IgD-negative memory B cell (primary cell): ENCODE results near the gene TNFSF11. TPM values are rescaled to one million over a fixed set of nuclear protein-coding genes. Genes with fewer than 3 reads are reported as not detected.

Experiments used
- H3K27ac Mint-ChIP-seq, 3 donors: one replicate each; pipeline ENCODE4 v1.8.0; 2020 to 2022; ENCODE audit warnings: mild to moderate bottlenecking in 3 of 3, mixed read lengths in 3 of 3, moderate library complexity in 1 of 3
- H3K27me3 Mint-ChIP-seq: one replicate; pipeline ENCODE4 v1.8.0; 2021; ENCODE audit warnings: mixed read lengths
- H3K36me3 Mint-ChIP-seq: one replicate; pipeline ENCODE4 v1.8.0; 2020; ENCODE audit warnings: mild to moderate bottlenecking, mixed read lengths
- H3K4me1 Mint-ChIP-seq, 3 donors: one replicate each; pipeline ENCODE4 v1.8.0; 2020 to 2022; ENCODE audit warnings: mixed read lengths in 3 of 3, mild to moderate bottlenecking in 1 of 3
- H3K4me3 Mint-ChIP-seq, 4 donors: one replicate each; pipeline ENCODE4 v1.8.0; 2020 to 2022; ENCODE audit warnings: mild to moderate bottlenecking in 4 of 4, mixed read lengths in 4 of 4, moderate library complexity in 3 of 4
- H3K9me3 Mint-ChIP-seq, 3 donors: one replicate each; pipeline ENCODE4 v1.8.0; 2020 to 2021; ENCODE audit warnings: mixed read lengths in 3 of 3, mild to moderate bottlenecking in 1 of 3
- polyA plus RNA-seq: library from polyadenylated mRNA; unstranded; fragments of 300-500 nt; fragmentation: Illumina TruSeq; gene quantifications from one replicate; pipeline ENCODE4 v1.2.3, GENCODE V29; 2021

TNFSF11 gene
- polyA plus RNA-seq, 1 donor from 2014 or later, result not detected

GRCh38 chr13:42611086-42611779, 37.3 kb downstream of the TNFSF11 start:
- Mint-ChIP-seq H3K27me3 (no peaks in the 10 kb centered on the region), H3K4me3 (no peak overlapping the region), H3K36me3 (no peaks in the 10 kb centered on the region), H3K9me3 (peaks cover 0 to 1% (median 0%) of the 10 kb centered on the region in 3 donors), H3K27ac (no peak overlapping the region), H3K4me1 (peaks cover 0 to 3% (median 0%) of the 10 kb centered on the region in 3 donors)

GRCh38 chr13:42612021-42612765, 38.2 kb downstream of the TNFSF11 start:
- Mint-ChIP-seq H3K4me1 (peaks cover 0 to 3% (median 0%) of the 10 kb centered on the region in 3 donors), H3K36me3 (no peaks in the 10 kb centered on the region), H3K27ac (no peak overlapping the region), H3K9me3 (peaks cover 0 to 1% (median 0%) of the 10 kb centered on the region in 3 donors), H3K4me3 (no peak overlapping the region), H3K27me3 (no peaks in the 10 kb centered on the region)

- Mint-ChIP-seq H3K4me3 (no peak overlapping the region), H3K27me3 (no peaks in the 10 kb centered on the region), H3K4me1 (peaks cover 0 to 3% (median 0%) of the 10 kb centered on the region in 3 donors), H3K9me3 (peaks cover 0 to 1% (median 0%) of the 10 kb centered on the region in 3 donors), H3K36me3 (no peaks in the 10 kb centered on the region), H3K27ac (no peak overlapping the region)
Measured at GRCh38 chr13:42614436-42615035, 40.6 kb downstream of the TNFSF11 start.

- Mint-ChIP-seq H3K9me3 (no peaks in the 10 kb centered on the region), H3K36me3 (no peaks in the 10 kb centered on the region), H3K4me3 (no peak overlapping the region), H3K27me3 (no peaks in the 10 kb centered on the region), H3K27ac (no peak overlapping the region), H3K4me1 (peaks cover 0 to 3% (median 0%) of the 10 kb centered on the region in 3 donors)
Measured at GRCh38 chr13:42615691-42616090, 41.7 kb downstream of the TNFSF11 start.

GRCh38 chr13:42617221-42617620, 43.3 kb downstream of the TNFSF11 start:
- H3K4me3 Mint-ChIP-seq, result no peak overlapping the region

GRCh38 chr13:42623916-42624315, 50.0 kb downstream of the TNFSF11 start:
- H3K27me3 Mint-ChIP-seq, result no peaks in the 10 kb centered on the region
- peaks cover 4% of the 10 kb centered on the region for H3K36me3 Mint-ChIP-seq
- H3K4me3 Mint-ChIP-seq, result no peak overlapping the region
- H3K9me3 Mint-ChIP-seq, result peaks cover 0 to 2% (median 0%) of the 10 kb centered on the region in 3 donors
- H3K4me1 Mint-ChIP-seq, result no peaks in the 10 kb centered on the region
- no peak overlapping the region for H3K27ac Mint-ChIP-seq

More at GRCh38 chr13:42617221-42617620, 43.3 kb downstream of the TNFSF11 start:
- H3K36me3 Mint-ChIP-seq, result no peaks in the 10 kb centered on the region
- H3K27me3 Mint-ChIP-seq, result no peaks in the 10 kb centered on the region
- peaks cover 0 to 3% (median 0%) of the 10 kb centered on the region in 3 donors for H3K4me1 Mint-ChIP-seq
- no peak overlapping the region for H3K27ac Mint-ChIP-seq
- peaks cover 0 to 2% (median 0%) of the 10 kb centered on the region in 3 donors for H3K9me3 Mint-ChIP-seq

GRCh38 chr13:42625611-42626010, 51.7 kb downstream of the TNFSF11 start:
- peaks cover 4% of the 10 kb centered on the region for H3K36me3 Mint-ChIP-seq
- H3K9me3 Mint-ChIP-seq, result peaks cover 0 to 2% (median 0%) of the 10 kb centered on the region in 3 donors
- peak overlapping the region in 1 of 3 donors; percentile 32 for H3K27ac Mint-ChIP-seq
- H3K27me3 Mint-ChIP-seq, result no peaks in the 10 kb centered on the region
- no peak overlapping the region for H3K4me3 Mint-ChIP-seq
- no peaks in the 10 kb centered on the region for H3K4me1 Mint-ChIP-seq

- no peak overlapping the region for H3K27ac Mint-ChIP-seq
- H3K27me3 Mint-ChIP-seq, result no peaks in the 10 kb centered on the region
- H3K36me3 Mint-ChIP-seq, result peaks cover 4% of the 10 kb centered on the region
- no peak overlapping the region for H3K4me3 Mint-ChIP-seq
- H3K4me1 Mint-ChIP-seq, result no peaks in the 10 kb centered on the region
- peaks cover 0 to 2% (median 0%) of the 10 kb centered on the region in 3 donors for H3K9me3 Mint-ChIP-seq
Measured at GRCh38 chr13:42626176-42626860, 52.4 kb downstream of the TNFSF11 start.

GRCh38 chr13:42628666-42629065, 54.7 kb downstream of the TNFSF11 start:
- H3K36me3 Mint-ChIP-seq, result peaks cover 4% of the 10 kb centered on the region
- no peaks in the 10 kb centered on the region for H3K4me1 Mint-ChIP-seq
- no peak overlapping the region for H3K4me3 Mint-ChIP-seq
- H3K27ac Mint-ChIP-seq, result no peak overlapping the region
- no peaks in the 10 kb centered on the region for H3K9me3 Mint-ChIP-seq
- H3K27me3 Mint-ChIP-seq, result no peaks in the 10 kb centered on the region

- H3K36me3 Mint-ChIP-seq, result peaks cover 2% of the 10 kb centered on the region
- H3K4me1 Mint-ChIP-seq, result no peaks in the 10 kb centered on the region
- H3K27me3 Mint-ChIP-seq, result peaks cover 2% of the 10 kb centered on the region
- no peaks in the 10 kb centered on the region for H3K9me3 Mint-ChIP-seq
- no peak overlapping the region for H3K27ac Mint-ChIP-seq
- H3K4me3 Mint-ChIP-seq, result no peak overlapping the region
Measured at GRCh38 chr13:42631181-42631580, 57.2 kb downstream of the TNFSF11 start.

- Mint-ChIP-seq H3K9me3 (no peaks in the 10 kb centered on the region), H3K36me3 (peaks cover 3% of the 10 kb centered on the region), H3K27ac (no peak overlapping the region), H3K4me1 (no peaks in the 10 kb centered on the region), H3K4me3 (no peak overlapping the region), H3K27me3 (peaks cover 3% of the 10 kb centered on the region)
Measured at GRCh38 chr13:42633495-42633894, 59.5 kb downstream of the TNFSF11 start.

GRCh38 chr13:42638101-42638500, 64.1 kb downstream of the TNFSF11 start:
- peaks cover 3% of the 10 kb centered on the region for H3K36me3 Mint-ChIP-seq
- no peaks in the 10 kb centered on the region for H3K4me1 Mint-ChIP-seq
- H3K9me3 Mint-ChIP-seq, result peaks cover 5 to 17% (median 5%) of the 10 kb centered on the region in 3 donors
- H3K4me3 Mint-ChIP-seq, result no peak overlapping the region
- no peak overlapping the region for H3K27ac Mint-ChIP-seq
- H3K27me3 Mint-ChIP-seq, result peaks cover 7% of the 10 kb centered on the region

- Mint-ChIP-seq H3K27me3 (peaks cover 7% of the 10 kb centered on the region), H3K4me1 (no peaks in the 10 kb centered on the region), H3K4me3 (no peak overlapping the region), H3K27ac (no peak overlapping the region), H3K36me3 (peaks cover 3% of the 10 kb centered on the region), H3K9me3 (peaks cover 5 to 17% (median 5%) of the 10 kb centered on the region in 3 donors)
Measured at GRCh38 chr13:42638886-42639285, 64.9 kb downstream of the TNFSF11 start.

GRCh38 chr13:42643076-42643475, 69.1 kb downstream of the TNFSF11 start:
- Mint-ChIP-seq H3K9me3 (peaks cover 5 to 17% (median 5%) of the 10 kb centered on the region in 3 donors), H3K4me3 (no peak overlapping the region), H3K27me3 (peaks cover 6% of the 10 kb centered on the region), H3K36me3 (no peaks in the 10 kb centered on the region), H3K4me1 (no peaks in the 10 kb centered on the region), H3K27ac (peak overlapping the region in 1 of 3 donors; percentile 43)

GRCh38 chr13:42644841-42645240, 70.9 kb downstream of the TNFSF11 start:
- Mint-ChIP-seq H3K36me3 (no peaks in the 10 kb centered on the region), H3K27me3 (peaks cover 4% of the 10 kb centered on the region), H3K4me3 (no peak overlapping the region), H3K4me1 (no peaks in the 10 kb centered on the region), H3K27ac (no peak overlapping the region), H3K9me3 (peaks cover 5 to 14% (median 5%) of the 10 kb centered on the region in 3 donors)
